ENCODE data around the gene PSORS1C1. TPM values are rescaled to one million over a fixed set of nuclear protein-coding genes. Genes with fewer than 3 reads are reported as not detected.

The PSORS1C1 gene
- total RNA-seq, 2 experiments from 2014 or later = not detected

DNA sequence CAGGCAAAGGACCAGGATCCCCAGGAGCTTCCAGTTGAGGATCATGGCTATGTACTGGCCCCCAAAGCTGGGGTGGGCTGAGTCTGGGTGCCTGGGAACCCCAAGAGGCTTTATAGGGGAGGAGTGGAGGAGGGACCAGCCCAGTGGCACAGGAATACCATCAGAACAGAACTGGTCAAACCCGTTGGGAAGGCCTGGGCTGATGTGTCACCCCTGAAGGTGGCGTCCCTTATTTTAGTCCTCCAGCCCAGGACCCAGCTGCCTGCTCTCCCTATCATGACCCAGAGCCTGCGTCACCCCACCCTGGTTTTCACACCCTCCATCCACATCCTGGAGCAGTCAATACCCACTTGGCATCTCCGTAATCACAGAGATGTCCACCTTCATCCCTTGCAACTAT is 24.4 kb downstream of the PSORS1C1 start, which contains the start of gene PSORS1C2:
PSORS1C2 (minus strand) TSS at position 85 of the 400 bp plus-strand sequence; CDS start at position 45, 40 bp downstream.
- H3K27me3 Mint-ChIP-seq = no peaks in the 10 kb centered on the region
- no peaks in the 10 kb centered on the region for H3K36me3 Mint-ChIP-seq (ENCODE audit: low read depth)
- no peak for DNase-seq
- H3K4me3 Mint-ChIP-seq = no peak within 1 kb of the TSS
- CTCF ChIA-PET = interaction anchor here (0.7 to 2.7 kb wide), 6 partner anchors 53 to 231 kb away, joined by 3 to 29 read pairs (median 7); no protein-coding TSS in a partner anchor
- no peak within 1 kb of the TSS for H3K27ac Mint-ChIP-seq
- POLR2A ChIA-PET = interaction anchor here (2.7 kb wide), 1 partner anchor 58 kb away, joined by 12 read pairs; no protein-coding TSS in a partner anchor
- peaks cover 8% of the 10 kb centered on the region for H3K4me1 Mint-ChIP-seq
- no peaks in the 10 kb centered on the region for H3K9me3 Mint-ChIP-seq

DNA sequence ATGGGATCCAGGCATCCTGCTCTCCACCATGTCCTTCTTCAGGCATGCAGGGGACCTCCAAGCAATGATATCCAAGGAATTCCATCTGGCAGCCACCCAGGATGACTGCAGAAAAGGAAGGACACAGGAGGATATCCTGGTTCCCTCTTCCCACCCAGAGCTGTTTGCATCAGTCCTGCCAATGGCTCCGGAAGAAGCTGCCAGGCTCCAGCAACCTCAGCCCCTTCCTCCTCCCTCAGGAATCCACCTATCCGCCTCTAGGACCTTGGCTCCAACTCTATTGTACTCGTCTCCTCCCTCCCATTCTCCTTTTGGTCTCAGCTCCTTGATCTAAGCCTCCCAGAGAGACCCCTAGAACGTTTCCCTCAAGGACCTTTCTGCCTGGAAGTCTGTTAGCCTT is 25.0 kb downstream of the PSORS1C1 start:
- H3K36me3 Mint-ChIP-seq (ENCODE audit: low read depth) = peaks cover 3% of the 10 kb centered on the region
- peaks cover 8% of the 10 kb centered on the region for H3K4me1 Mint-ChIP-seq
- H3K9me3 Mint-ChIP-seq = no peaks in the 10 kb centered on the region
- POLR2A ChIA-PET = interaction anchor here (2.7 kb wide), 1 partner anchor 58 kb away, joined by 12 read pairs; no protein-coding TSS in a partner anchor
- CTCF ChIA-PET = interaction anchor here (0.7 to 2.7 kb wide), 5 partner anchors 53 to 230 kb away, joined by 3 to 13 read pairs (median 3); no protein-coding TSS in a partner anchor
- DNase-seq = no peak
- H3K4me3 Mint-ChIP-seq = no peak overlapping the region
- no peaks in the 10 kb centered on the region for H3K27me3 Mint-ChIP-seq
- H3K27ac Mint-ChIP-seq = no peak overlapping the region

DNA sequence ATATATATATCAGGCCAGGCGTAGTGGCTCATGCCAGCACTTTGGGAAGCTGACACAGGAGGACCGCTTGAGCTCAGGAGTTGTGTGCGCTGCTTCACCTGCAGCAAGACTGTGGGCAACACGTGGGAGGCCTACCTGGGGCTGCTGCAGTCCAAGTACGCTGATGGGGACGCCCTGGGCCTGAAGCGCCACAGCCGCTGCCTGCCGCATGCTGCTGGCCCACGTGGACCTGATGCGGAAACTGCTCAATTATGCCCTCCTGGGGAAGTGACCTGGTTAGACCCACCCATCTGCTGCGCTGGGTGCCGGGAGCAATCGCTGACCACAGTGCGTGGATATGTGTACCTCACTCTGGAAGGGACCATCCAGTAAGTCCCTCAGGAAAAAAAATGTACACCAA is 26.0 kb downstream of the PSORS1C1 start:
- ChIA-PET CTCF (interaction anchor here (1.2 kb wide), 1 partner anchor 52 kb away, joined by 3 read pairs; no protein-coding TSS in a partner anchor), POLR2A (no interaction called here)
- DNase-seq = no peak
- H3K27me3 Mint-ChIP-seq = no peaks in the 10 kb centered on the region
- no peak overlapping the region for H3K4me3 Mint-ChIP-seq
- peaks cover 8% of the 10 kb centered on the region for H3K4me1 Mint-ChIP-seq
- no peaks in the 10 kb centered on the region for H3K9me3 Mint-ChIP-seq
- no peak overlapping the region for H3K27ac Mint-ChIP-seq
- peaks cover 4% of the 10 kb centered on the region for H3K36me3 Mint-ChIP-seq (ENCODE audit: low read depth)

DNA sequence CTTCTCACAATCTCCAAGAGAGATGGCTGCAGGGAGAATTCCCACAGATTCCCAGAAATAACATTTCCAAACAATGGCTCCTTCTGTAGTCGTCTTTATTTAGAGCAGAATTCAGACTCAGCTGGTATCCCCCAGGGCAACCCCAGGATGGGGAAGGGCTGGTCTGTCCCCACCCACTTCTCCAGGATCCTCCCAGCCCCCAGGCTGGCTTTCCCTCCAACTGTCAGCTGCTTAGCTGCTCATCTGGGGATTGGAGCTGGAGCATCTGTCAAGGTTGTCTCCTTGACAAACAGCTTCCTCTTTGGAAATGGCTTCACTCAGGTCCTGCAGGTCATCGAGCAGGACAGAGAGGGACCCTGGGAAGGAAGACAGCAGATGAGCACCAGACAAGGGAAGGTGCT is 27.8 kb downstream of the PSORS1C1 start:
- H3K27ac Mint-ChIP-seq = no peak overlapping the region
- DNase-seq = no peak
- no peak overlapping the region for H3K4me3 Mint-ChIP-seq
- H3K4me1 Mint-ChIP-seq = peaks cover 6% of the 10 kb centered on the region
- peaks cover 6% of the 10 kb centered on the region for H3K36me3 Mint-ChIP-seq (ENCODE audit: low read depth)
- no peaks in the 10 kb centered on the region for H3K9me3 Mint-ChIP-seq
- ChIA-PET POLR2A (interaction anchor here (1.2 kb wide), 1 partner anchor 17 kb away, joined by 3 read pairs; no protein-coding TSS in a partner anchor), CTCF (no interaction called here)
- H3K27me3 Mint-ChIP-seq = no peaks in the 10 kb centered on the region

DNA sequence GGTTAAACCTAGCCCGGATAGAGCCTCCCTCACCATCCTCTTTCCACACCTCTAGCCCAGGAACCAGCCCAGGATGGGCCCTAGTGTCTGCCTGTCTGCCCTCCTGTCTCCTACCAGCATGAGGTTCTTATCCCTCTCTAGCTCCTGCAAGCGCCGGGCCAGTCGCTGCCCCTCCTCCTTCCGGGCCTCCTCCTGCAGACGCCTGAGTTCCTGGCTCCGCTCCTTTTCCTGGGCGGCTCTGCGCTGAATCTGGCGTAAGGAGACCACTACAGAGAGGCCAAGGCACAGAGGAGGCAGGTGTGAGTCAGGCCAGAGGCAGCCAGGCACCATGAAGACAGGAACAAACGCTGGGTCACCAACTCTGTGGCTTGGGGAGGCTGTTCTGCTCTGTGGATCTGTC is 28.5 kb downstream of the PSORS1C1 start:
- CTCF ChIA-PET = no interaction called here
- peaks cover 6% of the 10 kb centered on the region for H3K36me3 Mint-ChIP-seq (ENCODE audit: low read depth)
- H3K4me3 Mint-ChIP-seq = no peak overlapping the region
- H3K4me1 Mint-ChIP-seq = peaks cover 3% of the 10 kb centered on the region
- H3K27me3 Mint-ChIP-seq = no peaks in the 10 kb centered on the region
- H3K27ac Mint-ChIP-seq = no peak overlapping the region
- no peak for DNase-seq
- H3K9me3 Mint-ChIP-seq = no peaks in the 10 kb centered on the region
- POLR2A ChIA-PET = interaction anchor here (0.5 to 1.2 kb wide), 2 partner anchors 16 to 24 kb away, joined by 3 to 4 read pairs; no protein-coding TSS in a partner anchor

DNA sequence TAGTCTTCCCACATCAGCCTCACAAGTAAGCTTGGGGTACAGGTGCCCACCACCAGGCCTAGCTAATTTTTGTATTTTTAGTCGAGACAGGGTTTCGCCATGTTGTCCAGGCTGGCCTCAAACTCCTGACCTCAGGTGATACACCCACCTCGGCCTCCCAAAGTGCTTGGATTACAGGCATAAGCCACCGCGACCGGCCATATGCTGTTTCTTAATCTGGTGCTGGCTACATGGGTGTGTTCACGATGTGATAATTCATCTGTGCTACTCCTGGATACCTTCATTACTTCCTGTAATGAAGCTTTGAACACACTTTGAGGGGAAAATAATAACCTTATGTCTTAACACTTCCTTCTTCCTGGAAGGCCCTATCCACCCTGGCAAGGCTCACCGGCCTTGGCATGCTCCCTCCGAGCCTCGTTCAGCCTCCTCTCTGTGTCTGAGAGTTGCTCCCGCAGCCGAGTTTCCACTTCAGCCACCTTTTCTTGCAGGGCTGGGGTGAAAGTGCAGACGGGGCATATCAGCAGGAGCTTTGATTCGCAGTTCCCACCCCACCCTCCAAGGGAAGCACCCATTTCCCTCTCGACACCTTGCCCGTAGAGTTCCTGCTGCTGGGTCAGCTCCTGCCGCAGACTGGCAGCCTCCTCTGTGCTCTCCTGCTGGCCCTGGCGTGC is 29.8 kb downstream of the PSORS1C1 start:
- no peaks in the 10 kb centered on the region for H3K27me3 Mint-ChIP-seq
- ChIA-PET POLR2A (interaction anchor here (0.5 to 1.2 kb wide), 4 partner anchors 14 to 55 kb away, joined by 3 to 4 read pairs (median 3); partner anchors contain the start of gene TCF19), CTCF (no interaction called here)
- no peak for DNase-seq
- H3K27ac Mint-ChIP-seq = no peak overlapping the region
- peaks cover 6% of the 10 kb centered on the region for H3K36me3 Mint-ChIP-seq (ENCODE audit: low read depth)
- no peak overlapping the region for H3K4me3 Mint-ChIP-seq
- H3K9me3 Mint-ChIP-seq = no peaks in the 10 kb centered on the region
- H3K4me1 Mint-ChIP-seq = peaks cover 5% of the 10 kb centered on the region

- no peaks in the 10 kb centered on the region for H3K9me3 Mint-ChIP-seq
- peaks cover 9% of the 10 kb centered on the region for H3K36me3 Mint-ChIP-seq (ENCODE audit: low read depth)
- ChIA-PET POLR2A (interaction anchor here (0.5 to 1.2 kb wide), 4 partner anchors 14 to 54 kb away, joined by 3 to 4 read pairs (median 3); partner anchors contain the start of gene TCF19), CTCF (no interaction called here)
- H3K4me1 Mint-ChIP-seq = peaks cover 5% of the 10 kb centered on the region
- H3K4me3 Mint-ChIP-seq = no peak overlapping the region
- DNase-seq = no peak
- H3K27me3 Mint-ChIP-seq = no peaks in the 10 kb centered on the region
- H3K27ac Mint-ChIP-seq = no peak overlapping the region
Measured at GRCh38 chr6:31144970-31145340, 30.4 kb downstream of the PSORS1C1 start.

DNA sequence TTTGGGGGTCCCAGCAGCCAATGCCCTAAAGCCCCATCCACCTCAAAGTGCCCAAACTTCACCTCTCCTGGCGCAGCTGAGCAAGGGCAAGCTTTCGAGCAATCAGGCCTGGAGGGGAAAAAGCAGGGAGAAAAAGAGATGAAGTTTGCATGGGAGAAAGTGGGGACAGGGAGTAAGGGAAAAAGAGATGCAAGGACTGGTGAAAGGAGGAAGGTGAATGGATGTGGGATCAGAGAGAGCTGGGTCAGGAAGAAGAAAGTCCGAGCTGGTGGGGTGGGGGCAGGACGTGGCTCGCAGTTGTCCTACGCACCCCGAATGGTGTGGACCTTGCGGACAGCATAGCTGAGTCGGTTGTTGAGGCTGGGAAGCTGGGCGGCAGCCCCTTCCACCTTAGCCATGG is 30.8 kb downstream of the PSORS1C1 start:
- Mint-ChIP-seq H3K36me3 (ENCODE audit: low read depth) (peaks cover 11% of the 10 kb centered on the region), H3K9me3 (no peaks in the 10 kb centered on the region), H3K27ac (no peak overlapping the region), H3K4me1 (peaks cover 5% of the 10 kb centered on the region), H3K27me3 (no peaks in the 10 kb centered on the region), H3K4me3 (no peak overlapping the region)
- DNase-seq = no peak
- CTCF ChIA-PET = interaction anchor here (1.2 kb wide), 1 partner anchor 47 kb away, joined by 5 read pairs; no protein-coding TSS in a partner anchor
- POLR2A ChIA-PET = interaction anchor here (1.0 to 1.2 kb wide), 2 partner anchors 17 to 52 kb away, joined by 3 read pairs; no protein-coding TSS in a partner anchor

GRCh38 chr6:31149827-31150447 is 35.3 kb downstream of the PSORS1C1 start:
- H3K4me3 Mint-ChIP-seq = no peak overlapping the region
- H3K9me3 Mint-ChIP-seq = no peaks in the 10 kb centered on the region
- POLR2A ChIA-PET = interaction anchor here (0.6 kb wide), 1 partner anchor 403 kb away, joined by 3 read pairs; no protein-coding TSS in a partner anchor
- no peak overlapping the region for H3K27ac Mint-ChIP-seq
- H3K36me3 Mint-ChIP-seq (ENCODE audit: low read depth) = peaks cover 21% of the 10 kb centered on the region
- H3K4me1 Mint-ChIP-seq = peaks cover 5% of the 10 kb centered on the region
- CTCF ChIA-PET = interaction anchor here (1.2 kb wide), 1 partner anchor 18 kb away, joined by 5 read pairs; no protein-coding TSS in a partner anchor
- no peaks in the 10 kb centered on the region for H3K27me3 Mint-ChIP-seq
- DNase-seq = no peak

DNA sequence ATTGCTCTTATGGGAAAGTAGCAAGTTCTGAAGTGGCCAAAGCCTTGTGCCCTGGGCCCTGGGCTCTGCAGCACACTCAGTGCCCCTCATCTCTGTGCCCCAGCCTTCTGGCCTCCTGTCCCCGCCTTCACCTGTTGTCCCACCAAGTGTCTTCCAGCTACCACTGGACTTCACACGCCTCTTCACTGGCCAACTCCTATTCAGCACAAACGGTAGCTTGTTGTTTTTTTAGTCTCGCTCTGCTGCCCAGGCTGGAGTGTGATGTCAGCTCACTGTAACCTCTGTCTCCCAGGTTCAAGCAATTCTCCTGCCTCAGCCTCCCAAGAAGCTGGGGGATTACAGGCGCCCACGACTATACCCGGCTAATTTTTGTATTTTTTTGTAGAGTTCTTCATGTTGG is 38.2 kb downstream of the PSORS1C1 start:
- DNase-seq = no peak
- Mint-ChIP-seq H3K9me3 (no peaks in the 10 kb centered on the region), H3K4me3 (no peak overlapping the region), H3K4me1 (peaks cover 22% of the 10 kb centered on the region), H3K36me3 (ENCODE audit: low read depth) (peaks cover 20% of the 10 kb centered on the region), H3K27ac (no peak overlapping the region), H3K27me3 (no peaks in the 10 kb centered on the region)
- POLR2A ChIA-PET = no interaction called here
- CTCF ChIA-PET = interaction anchor here (2.0 kb wide), 1 partner anchor 214 kb away, joined by 5 read pairs; no protein-coding TSS in a partner anchor

DNA sequence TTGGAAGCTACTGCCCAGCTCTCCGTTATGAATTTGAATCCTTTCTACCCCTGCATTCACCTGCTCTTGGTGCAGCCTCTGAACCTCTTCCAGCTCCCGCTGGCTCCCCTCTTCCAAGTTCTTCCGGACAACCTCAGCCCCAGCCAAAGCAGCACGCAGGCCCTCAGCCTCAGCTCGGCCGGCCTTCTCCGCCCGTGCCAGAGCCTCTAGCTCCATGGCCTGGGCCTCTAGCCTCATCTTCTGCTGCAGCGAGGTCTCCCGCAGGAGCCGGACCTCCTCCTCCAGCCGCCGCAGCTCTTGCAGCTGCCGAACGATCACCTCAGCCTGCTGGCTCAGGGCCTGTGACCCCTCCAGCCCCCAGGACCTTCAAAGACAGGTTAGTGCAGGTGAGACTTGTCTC is 39.8 kb downstream of the PSORS1C1 start:
- Mint-ChIP-seq H3K4me3 (no peak overlapping the region), H3K36me3 (ENCODE audit: low read depth) (peaks cover 30% of the 10 kb centered on the region), H3K27me3 (no peaks in the 10 kb centered on the region), H3K9me3 (no peaks in the 10 kb centered on the region), H3K4me1 (peaks cover 20% of the 10 kb centered on the region), H3K27ac (no peak overlapping the region)
- ChIA-PET POLR2A (no interaction called here), CTCF (no interaction called here)
- no peak for DNase-seq

GRCh38 chr6:31156641-31157040 is 42.0 kb downstream of the PSORS1C1 start:
- Mint-ChIP-seq H3K4me3 (peak overlapping the region; percentile 79), H3K9me3 (no peaks in the 10 kb centered on the region), H3K27ac (no peak overlapping the region), H3K4me1 (peaks cover 39% of the 10 kb centered on the region), H3K27me3 (no peaks in the 10 kb centered on the region), H3K36me3 (ENCODE audit: low read depth) (peaks cover 30% of the 10 kb centered on the region)
- CTCF ChIA-PET = interaction anchor here (1.6 to 4.2 kb wide), 2 partner anchors 19 to 210 kb away, joined by 3 to 19 read pairs; no protein-coding TSS in a partner anchor
- POLR2A ChIA-PET = interaction anchor here (1.4 to 1.8 kb wide), 2 partner anchors 9 to 47 kb away, joined by 3 to 4 read pairs; no protein-coding TSS in a partner anchor
- DNase-seq = no peak
